Lower leg skin (tissue), 3 donors: Measurements from ENCODE around the gene AQP2.

Experiments used
- POLR2A ChIP-seq, 2 donors: fragments of 450-650 bp; IDR thresholded peaks; one replicate each; pipeline ENCODE4 v1.6.1; 2016 to 2017; ENCODE audit warnings: antibody characterized with exemption in 2 of 2, mild to moderate bottlenecking in 1 of 2, moderate library complexity in 1 of 2
- TF ChIP-seq, protein P1 (sequence below), 3 donors: fragments of 450-650 bp; IDR thresholded peaks; one replicate each; pipeline ENCODE4 v1.5.1; 2016; ENCODE audit warnings: antibody characterized with exemption in 3 of 3, mild to moderate bottlenecking in 3 of 3, moderate library complexity in 2 of 3

- TF ChIP-seq, protein P1, sequence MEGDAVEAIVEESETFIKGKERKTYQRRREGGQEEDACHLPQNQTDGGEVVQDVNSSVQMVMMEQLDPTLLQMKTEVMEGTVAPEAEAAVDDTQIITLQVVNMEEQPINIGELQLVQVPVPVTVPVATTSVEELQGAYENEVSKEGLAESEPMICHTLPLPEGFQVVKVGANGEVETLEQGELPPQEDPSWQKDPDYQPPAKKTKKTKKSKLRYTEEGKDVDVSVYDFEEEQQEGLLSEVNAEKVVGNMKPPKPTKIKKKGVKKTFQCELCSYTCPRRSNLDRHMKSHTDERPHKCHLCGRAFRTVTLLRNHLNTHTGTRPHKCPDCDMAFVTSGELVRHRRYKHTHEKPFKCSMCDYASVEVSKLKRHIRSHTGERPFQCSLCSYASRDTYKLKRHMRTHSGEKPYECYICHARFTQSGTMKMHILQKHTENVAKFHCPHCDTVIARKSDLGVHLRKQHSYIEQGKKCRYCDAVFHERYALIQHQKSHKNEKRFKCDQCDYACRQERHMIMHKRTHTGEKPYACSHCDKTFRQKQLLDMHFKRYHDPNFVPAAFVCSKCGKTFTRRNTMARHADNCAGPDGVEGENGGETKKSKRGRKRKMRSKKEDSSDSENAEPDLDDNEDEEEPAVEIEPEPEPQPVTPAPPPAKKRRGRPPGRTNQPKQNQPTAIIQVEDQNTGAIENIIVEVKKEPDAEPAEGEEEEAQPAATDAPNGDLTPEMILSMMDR (IDR thresholded peaks at IDR 0.05), result no peak
- no peak for TF ChIP-seq POLR2A (IDR thresholded peaks at IDR 0.05)
Observed at GRCh38 chr12:49974231-49974675, 23.7 kb downstream of the AQP2 start.
